ENCODE data around the gene ADGRG6.

Gene ADGRG6

GRCh38 chr6:142459271-142459670, 157.5 kb downstream of the ADGRG6 start:
- no peak for TF ChIP-seq CTCF (IDR thresholded peaks at IDR 0.05; ENCODE audit: low read depth, low read length, missing control alignments)
- DNase-seq (ENCODE audit: extremely low read depth, low read depth): peak; percentile 5
- H3K4me3 ChIP-seq (replicated peaks; ENCODE audit: low read depth, low read length): no peak overlapping the region

- H3K4me3 ChIP-seq (replicated peaks; ENCODE audit: low read depth, low read length): no peak overlapping the region
- peak; percentile 23 for TF ChIP-seq CTCF (IDR thresholded peaks at IDR 0.05; ENCODE audit: low read depth, low read length, missing control alignments)
- no peak for DNase-seq (ENCODE audit: extremely low read depth, low read depth)
Observed at GRCh38 chr6:142462260-142462659, 160.5 kb downstream of the ADGRG6 start.

- H3K4me3 ChIP-seq (replicated peaks; ENCODE audit: low read depth, low read length): no peak overlapping the region
- no peak for DNase-seq (ENCODE audit: extremely low read depth, low read depth)
- TF ChIP-seq CTCF (IDR thresholded peaks at IDR 0.05; ENCODE audit: low read depth, low read length, missing control alignments): no peak
Observed at GRCh38 chr6:142463988-142464387, 162.2 kb downstream of the ADGRG6 start.

GRCh38 chr6:142469220-142469619, 167.4 kb downstream of the ADGRG6 start:
- DNase-seq (ENCODE audit: extremely low read depth, low read depth): no peak
- no peak for TF ChIP-seq CTCF (IDR thresholded peaks at IDR 0.05; ENCODE audit: low read depth, low read length, missing control alignments)
- H3K4me3 ChIP-seq (replicated peaks; ENCODE audit: low read depth, low read length): no peak overlapping the region

- H3K4me3 ChIP-seq (replicated peaks; ENCODE audit: low read depth, low read length): no peak overlapping the region
- no peak for DNase-seq (ENCODE audit: extremely low read depth, low read depth)
- TF ChIP-seq CTCF (IDR thresholded peaks at IDR 0.05; ENCODE audit: low read depth, low read length, missing control alignments): no peak
Observed at GRCh38 chr6:142470421-142470820, 168.6 kb downstream of the ADGRG6 start.

GRCh38 chr6:142474531-142475289, 172.9 kb downstream of the ADGRG6 start:
- DNase-seq (ENCODE audit: extremely low read depth, low read depth): peak; percentile 33
- no peak overlapping the region for H3K4me3 ChIP-seq (replicated peaks; ENCODE audit: low read depth, low read length)
- TF ChIP-seq CTCF (IDR thresholded peaks at IDR 0.05; ENCODE audit: low read depth, low read length, missing control alignments): peak; percentile 57

GRCh38 chr6:142476452-142476851, 174.6 kb downstream of the ADGRG6 start:
- DNase-seq (ENCODE audit: extremely low read depth, low read depth): no peak
- no peak overlapping the region for H3K4me3 ChIP-seq (replicated peaks; ENCODE audit: low read depth, low read length)
- no peak for TF ChIP-seq CTCF (IDR thresholded peaks at IDR 0.05; ENCODE audit: low read depth, low read length, missing control alignments)

All from HFF-Myc (cell line).